ENCODE results near the gene KRT5.
"Not testable (repeated sequence)": the region's sequence is repeated elsewhere in the genome, so short reads cannot be mapped to it uniquely, and the experiment has no call there.

Gene KRT5

GRCh38 chr12:52494518-52494917 lies 25.7 kb downstream of the KRT5 start:
- DNase-seq (ENCODE audit: low spot score) = no peak

- DNase-seq (ENCODE audit: low spot score) = no peak
These were observed 26.1 kb downstream of the KRT5 start for GRCh38 chr12:52494100-52494499.

GRCh38 chr12:52493172-52493571 lies 27.0 kb downstream of the KRT5 start, which contains the start of gene KRT6A:
TSS of gene KRT6A (minus strand) at chr12:52493257. CDS start at chr12:52493188, 69 bp downstream.
- no peak for DNase-seq (ENCODE audit: low spot score)

GRCh38 chr12:52492405-52492804 lies 27.8 kb downstream of the KRT5 start:
- DNase-seq (ENCODE audit: low spot score) = not testable (repeated sequence)

- DNase-seq (ENCODE audit: low spot score) = not testable (repeated sequence)
These were observed 28.7 kb downstream of the KRT5 start for GRCh38 chr12:52491495-52491894.

GRCh38 chr12:52488736-52489135 lies 31.5 kb downstream of the KRT5 start:
- DNase-seq (ENCODE audit: low spot score) = no peak

- DNase-seq (ENCODE audit: low spot score) = not testable (repeated sequence)
These were observed 32.3 kb downstream of the KRT5 start for GRCh38 chr12:52487744-52488443.

GRCh38 chr12:52487211-52487610 lies 33.0 kb downstream of the KRT5 start:
- no peak for DNase-seq (ENCODE audit: low spot score)

GRCh38 chr12:52486166-52487105 lies 33.8 kb downstream of the KRT5 start:
- DNase-seq (ENCODE audit: low spot score) = no peak

- no peak for DNase-seq (ENCODE audit: low spot score)
These were observed 40.1 kb downstream of the KRT5 start for GRCh38 chr12:52480073-52480472.

- DNase-seq (ENCODE audit: low spot score) = no peak
These were observed 42.5 kb downstream of the KRT5 start for GRCh38 chr12:52477651-52478050.

GRCh38 chr12:52474212-52474611 lies 46.0 kb downstream of the KRT5 start:
- DNase-seq (ENCODE audit: low spot score) = no peak

GRCh38 chr12:52473768-52474167 lies 46.4 kb downstream of the KRT5 start, which contains the start of gene KRT6C:
TSS of gene KRT6C (minus strand) at chr12:52473805. CDS start at chr12:52473737, 68 bp downstream.
- DNase-seq (ENCODE audit: low spot score) = no peak

GRCh38 chr12:52469853-52470252 lies 50.3 kb downstream of the KRT5 start:
- DNase-seq (ENCODE audit: low spot score) = no peak

- DNase-seq (ENCODE audit: low spot score) = no peak
These were observed 55.3 kb downstream of the KRT5 start for GRCh38 chr12:52464897-52465296.
